Activated T-helper 2 cell treated with anti-CD3 and anti-CD28 coated beads, Interferon-gamma antibody, Interleukin-2, Interleukin-4, amounts not matched to agents 10 μg/mL and 5 μg/mL and 100 μg/mL, durations not matched to agents 14 hours and 24 hours and 36 hours (primary cell): ENCODE results near the gene AGRP. TPM values are rescaled to one million over a fixed set of nuclear protein-coding genes. Genes with fewer than 3 reads are reported as not detected.

Source experiments
- DNase-seq: peaks from one replicate; pipeline ENCODE4 v3.0.0; 2021; ENCODE audit warnings: low spot score
- H3K27ac Mint-ChIP-seq: one replicate; pipeline ENCODE4 v1.8.0; 2021; ENCODE audit warnings: mixed read lengths
- H3K27me3 Mint-ChIP-seq: one replicate; pipeline ENCODE4 v1.8.0; 2021; ENCODE audit warnings: low read depth, mixed read lengths
- H3K36me3 Mint-ChIP-seq: one replicate; pipeline ENCODE4 v1.8.0; 2021; ENCODE audit warnings: low read depth, mixed read lengths
- H3K4me1 Mint-ChIP-seq: one replicate; pipeline ENCODE4 v1.8.0; 2021; ENCODE audit warnings: low read depth, mixed read lengths
- H3K4me3 Mint-ChIP-seq: one replicate; pipeline ENCODE4 v1.8.0; 2021; ENCODE audit warnings: low read depth, mild to moderate bottlenecking, moderate library complexity, mixed read lengths
- H3K9me3 Mint-ChIP-seq: one replicate; pipeline ENCODE4 v1.8.0; 2021; ENCODE audit warnings: mixed read lengths
- intact Hi-C: fragments of 100-400 bp; cut with micrococcal nuclease; formaldehyde crosslinking; loops from one replicate; pipeline ENCODE4 v1.15.1; 2023
- total RNA-seq: library from RNA; stranded (reverse); gene quantifications from 2 replicates; pipeline ENCODE4 v1.2.3, GENCODE V29; 2022

AGRP gene
- total RNA-seq, 1 donor from 2014 or later: not detected

- intact Hi-C loops: no loop called here
- H3K27me3 Mint-ChIP-seq: no peaks in the 10 kb centered on the region
- no peaks in the 10 kb centered on the region for H3K36me3 Mint-ChIP-seq
- H3K4me1 Mint-ChIP-seq: peaks cover 4% of the 10 kb centered on the region
- no peak overlapping the region for H3K27ac Mint-ChIP-seq
- H3K9me3 Mint-ChIP-seq: no peaks in the 10 kb centered on the region
- DNase-seq: no peak
- H3K4me3 Mint-ChIP-seq: no peak overlapping the region
These were observed 13.0 kb downstream of the AGRP start for GRCh38 chr16:67470359-67470758.

DNA sequence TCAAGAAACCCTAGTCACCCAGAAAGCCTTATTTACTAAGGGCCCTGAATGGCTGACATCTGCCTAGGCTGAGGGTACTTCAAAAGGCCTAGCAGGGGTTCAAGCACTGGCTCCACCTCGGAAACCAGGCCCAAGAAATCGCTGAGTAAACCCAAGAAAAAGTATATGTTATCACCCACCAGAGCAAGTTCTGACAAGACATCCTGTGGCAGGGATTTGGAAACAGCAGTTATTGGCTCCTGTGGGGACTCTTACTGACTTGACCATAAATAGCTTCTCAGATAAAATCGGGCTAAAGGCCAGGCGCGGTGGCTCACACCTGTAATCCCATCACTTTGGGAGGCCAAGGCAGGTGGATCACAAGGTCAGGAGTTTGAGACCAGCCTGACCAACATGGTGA, 14.6 kb downstream of the AGRP start:
- no peak for DNase-seq
- Mint-ChIP-seq H3K4me1 (peaks cover 4% of the 10 kb centered on the region), H3K36me3 (no peaks in the 10 kb centered on the region), H3K9me3 (no peaks in the 10 kb centered on the region), H3K27me3 (no peaks in the 10 kb centered on the region), H3K27ac (no peak overlapping the region), H3K4me3 (no peak overlapping the region)
- intact Hi-C loops: no loop called here

DNA sequence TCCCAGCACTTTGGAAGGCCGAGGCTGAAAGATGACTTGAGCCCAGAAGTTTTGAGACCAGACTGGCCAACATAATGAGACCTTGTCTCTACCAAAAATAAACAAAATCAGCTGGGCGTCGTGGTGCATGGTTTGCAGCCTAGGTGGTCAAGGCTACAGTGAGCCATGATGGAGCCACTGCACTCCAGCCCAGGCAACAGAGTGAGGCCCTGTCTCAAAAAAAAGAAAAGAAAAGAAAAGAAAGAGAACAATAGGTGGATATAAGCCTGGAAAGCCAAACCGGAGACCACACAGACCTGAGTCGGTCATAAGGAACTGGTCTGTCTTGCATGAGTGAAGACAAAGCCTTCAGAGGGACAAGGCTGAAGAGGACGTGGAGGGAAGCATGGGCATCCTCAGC, 16.8 kb downstream of the AGRP start:
- DNase-seq: no peak
- Mint-ChIP-seq H3K27me3 (no peaks in the 10 kb centered on the region), H3K36me3 (no peaks in the 10 kb centered on the region), H3K9me3 (no peaks in the 10 kb centered on the region), H3K27ac (no peak overlapping the region), H3K4me1 (peaks cover 4% of the 10 kb centered on the region), H3K4me3 (no peak overlapping the region)
- intact Hi-C loops: no loop called here

- Mint-ChIP-seq H3K27ac (no peak overlapping the region), H3K4me3 (no peak overlapping the region), H3K4me1 (peaks cover 4% of the 10 kb centered on the region), H3K36me3 (no peaks in the 10 kb centered on the region), H3K9me3 (no peaks in the 10 kb centered on the region), H3K27me3 (no peaks in the 10 kb centered on the region)
- intact Hi-C loops: no loop called here
- DNase-seq: no peak
These were observed 18.8 kb downstream of the AGRP start for GRCh38 chr16:67464565-67464964.

DNA sequence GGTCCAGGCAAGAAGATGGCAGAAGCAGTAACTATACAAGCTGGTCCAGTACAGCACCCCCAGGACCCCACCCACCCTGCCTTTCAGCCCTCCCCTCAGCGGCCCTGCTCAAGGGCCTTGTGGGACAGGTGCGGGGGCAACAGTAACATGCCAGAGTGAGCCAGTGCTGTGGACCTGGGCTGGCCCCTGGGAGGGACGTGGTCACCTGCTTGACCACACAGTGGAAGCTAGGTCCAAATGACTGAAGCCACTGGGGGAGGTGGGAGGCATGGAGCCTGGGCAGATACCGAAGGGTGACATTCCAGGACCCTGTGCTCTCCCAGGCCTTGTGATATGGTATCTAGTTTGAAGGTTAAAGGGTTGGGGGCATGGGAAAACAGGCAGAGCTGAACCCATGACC, 19.7 kb downstream of the AGRP start:
- no peaks in the 10 kb centered on the region for H3K36me3 Mint-ChIP-seq
- H3K27ac Mint-ChIP-seq: no peak overlapping the region
- H3K4me3 Mint-ChIP-seq: no peak overlapping the region
- intact Hi-C loops: no loop called here
- H3K9me3 Mint-ChIP-seq: no peaks in the 10 kb centered on the region
- DNase-seq: no peak
- H3K4me1 Mint-ChIP-seq: peaks cover 4% of the 10 kb centered on the region
- no peaks in the 10 kb centered on the region for H3K27me3 Mint-ChIP-seq

GRCh38 chr16:67463059-67463458, 20.3 kb downstream of the AGRP start:
- H3K4me1 Mint-ChIP-seq: peaks cover 4% of the 10 kb centered on the region
- intact Hi-C loops: no loop called here
- no peaks in the 10 kb centered on the region for H3K9me3 Mint-ChIP-seq
- no peaks in the 10 kb centered on the region for H3K36me3 Mint-ChIP-seq
- no peak overlapping the region for H3K4me3 Mint-ChIP-seq
- no peak overlapping the region for H3K27ac Mint-ChIP-seq
- H3K27me3 Mint-ChIP-seq: no peaks in the 10 kb centered on the region
- DNase-seq: no peak

- no peaks in the 10 kb centered on the region for H3K36me3 Mint-ChIP-seq
- H3K4me3 Mint-ChIP-seq: no peak overlapping the region
- H3K9me3 Mint-ChIP-seq: no peaks in the 10 kb centered on the region
- H3K27me3 Mint-ChIP-seq: no peaks in the 10 kb centered on the region
- peaks cover 4% of the 10 kb centered on the region for H3K4me1 Mint-ChIP-seq
- intact Hi-C loops: no loop called here
- H3K27ac Mint-ChIP-seq: no peak overlapping the region
- no peak for DNase-seq
These were observed 21.1 kb downstream of the AGRP start for GRCh38 chr16:67462279-67462655.

GRCh38 chr16:67461600-67462278, 21.6 kb downstream of the AGRP start:
- H3K27me3 Mint-ChIP-seq: no peaks in the 10 kb centered on the region
- no peak overlapping the region for H3K27ac Mint-ChIP-seq
- H3K4me1 Mint-ChIP-seq: peaks cover 4% of the 10 kb centered on the region
- no peaks in the 10 kb centered on the region for H3K9me3 Mint-ChIP-seq
- no peak for DNase-seq
- H3K4me3 Mint-ChIP-seq: no peak overlapping the region
- intact Hi-C loops: no loop called here
- no peaks in the 10 kb centered on the region for H3K36me3 Mint-ChIP-seq

DNA sequence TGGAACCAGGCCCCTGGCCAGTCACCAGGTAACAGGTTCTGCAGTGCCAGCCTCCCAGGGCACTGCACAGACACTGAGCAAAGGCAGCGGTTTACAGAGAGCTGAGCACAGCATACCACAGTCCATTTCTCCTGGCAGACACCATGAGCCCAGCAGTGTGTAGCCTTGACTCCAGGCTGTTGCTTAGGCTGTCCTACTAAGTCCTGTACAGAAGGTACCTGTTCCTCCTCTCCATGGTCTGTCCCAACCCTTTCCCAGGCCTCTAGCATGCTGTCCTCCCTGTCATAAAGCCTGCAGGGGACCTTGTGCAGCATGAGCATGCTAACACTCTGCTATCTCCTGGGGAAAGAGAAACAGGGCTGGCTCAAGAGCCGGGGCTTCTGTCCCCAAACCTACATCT, 22.4 kb downstream of the AGRP start:
- intact Hi-C loops: no loop called here
- DNase-seq: no peak
- H3K4me1 Mint-ChIP-seq: peaks cover 4% of the 10 kb centered on the region
- H3K4me3 Mint-ChIP-seq: no peak overlapping the region
- H3K27me3 Mint-ChIP-seq: no peaks in the 10 kb centered on the region
- no peak overlapping the region for H3K27ac Mint-ChIP-seq
- H3K9me3 Mint-ChIP-seq: no peaks in the 10 kb centered on the region
- no peaks in the 10 kb centered on the region for H3K36me3 Mint-ChIP-seq

GRCh38 chr16:67460168-67460567, 23.2 kb downstream of the AGRP start:
- DNase-seq: no peak
- intact Hi-C loops: no loop called here
- no peaks in the 10 kb centered on the region for H3K27me3 Mint-ChIP-seq
- H3K27ac Mint-ChIP-seq: no peak overlapping the region
- H3K9me3 Mint-ChIP-seq: no peaks in the 10 kb centered on the region
- H3K4me3 Mint-ChIP-seq: no peak overlapping the region
- no peaks in the 10 kb centered on the region for H3K36me3 Mint-ChIP-seq
- no peaks in the 10 kb centered on the region for H3K4me1 Mint-ChIP-seq

DNA sequence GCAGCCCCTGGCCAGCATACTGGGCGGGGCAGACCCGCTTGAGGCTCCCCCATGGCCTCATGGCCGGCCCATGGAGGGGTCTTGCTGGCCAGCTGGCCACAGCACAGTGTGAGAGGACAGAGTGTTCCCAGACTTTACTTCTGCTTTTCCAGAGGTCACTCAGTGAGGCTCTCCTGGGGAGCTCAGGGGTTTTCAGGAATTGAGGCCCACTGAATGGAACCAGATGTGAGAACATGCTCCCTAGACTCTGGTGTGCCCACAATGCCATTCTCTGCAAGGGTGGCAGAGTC, 23.5 kb downstream of the AGRP start:
- Mint-ChIP-seq H3K36me3 (no peaks in the 10 kb centered on the region), H3K9me3 (no peaks in the 10 kb centered on the region), H3K4me1 (no peaks in the 10 kb centered on the region), H3K27me3 (no peaks in the 10 kb centered on the region), H3K4me3 (no peak overlapping the region), H3K27ac (no peak overlapping the region)
- intact Hi-C loops: no loop called here
- DNase-seq: no peak

GRCh38 chr16:67459066-67459860, 24.1 kb downstream of the AGRP start:
- no peaks in the 10 kb centered on the region for H3K27me3 Mint-ChIP-seq
- H3K27ac Mint-ChIP-seq: no peak overlapping the region
- no peak for DNase-seq
- H3K4me3 Mint-ChIP-seq: no peak overlapping the region
- no peaks in the 10 kb centered on the region for H3K9me3 Mint-ChIP-seq
- H3K36me3 Mint-ChIP-seq: no peaks in the 10 kb centered on the region
- intact Hi-C loops: no loop called here
- H3K4me1 Mint-ChIP-seq: no peaks in the 10 kb centered on the region

GRCh38 chr16:67458121-67458641, 25.2 kb downstream of the AGRP start:
- no peaks in the 10 kb centered on the region for H3K9me3 Mint-ChIP-seq
- intact Hi-C loops: no loop called here
- H3K27me3 Mint-ChIP-seq: no peaks in the 10 kb centered on the region
- no peaks in the 10 kb centered on the region for H3K4me1 Mint-ChIP-seq
- no peak overlapping the region for H3K27ac Mint-ChIP-seq
- H3K4me3 Mint-ChIP-seq: no peak overlapping the region
- peaks cover 1% of the 10 kb centered on the region for H3K36me3 Mint-ChIP-seq
- DNase-seq: no peak
